ENCODE results near the gene GPI. TPM values are rescaled to one million over a fixed set of nuclear protein-coding genes. Genes with fewer than 3 reads are reported as not detected.

GPI gene
- total and polyA plus RNA-seq, 2 of the 13 experiments (the other 11 are each of a cell fraction or from before 2014, with no cell fraction given) = 147 to 167 TPM

DNA sequence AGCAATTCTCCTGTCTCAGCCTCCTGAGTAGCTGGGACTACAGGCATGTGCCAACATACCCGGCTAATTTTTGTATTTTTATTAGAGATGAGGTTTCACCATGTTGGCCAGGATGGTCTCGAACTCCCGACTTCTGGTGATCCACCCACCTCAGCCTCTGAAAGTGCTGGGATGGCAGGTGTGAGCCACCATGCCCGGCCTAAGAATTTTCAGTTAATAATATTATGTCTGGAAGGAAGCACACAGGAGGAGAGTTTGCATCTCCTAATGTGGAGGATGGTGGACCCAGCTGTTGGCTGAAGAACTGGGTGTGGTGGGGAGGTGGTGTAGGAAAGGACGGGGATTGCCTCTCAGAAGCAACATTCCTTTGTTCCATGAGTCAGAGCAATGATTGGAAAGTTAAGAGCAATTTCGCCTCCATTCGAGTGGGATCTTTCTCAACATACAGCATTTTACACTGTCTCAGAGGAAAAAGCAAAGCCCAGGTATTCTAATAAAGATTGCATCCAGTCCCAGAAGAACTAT, 51.1 kb downstream of the GPI start:
- TF ChIP-seq ZNF652 (CRISPR knock-in tag; IDR thresholded peaks at IDR 0.05; ENCODE audit: borderline replicate concordance, low read depth) (no peak), RAD51 (IDR thresholded peaks at IDR 0.05; ENCODE audit: borderline replicate concordance) (no peak), SIN3A (IDR thresholded peaks at IDR 0.05; ENCODE audit: borderline replicate concordance, low read depth, low read length) (no peak), CHD2 (IDR thresholded peaks at IDR 0.05; ENCODE audit: low read depth, low read length) (no peak), ZSCAN31 (CRISPR knock-in tag; IDR thresholded peaks at IDR 0.05; ENCODE audit: low read depth) (no peak)
- TF ChIP-seq, protein P1, sequence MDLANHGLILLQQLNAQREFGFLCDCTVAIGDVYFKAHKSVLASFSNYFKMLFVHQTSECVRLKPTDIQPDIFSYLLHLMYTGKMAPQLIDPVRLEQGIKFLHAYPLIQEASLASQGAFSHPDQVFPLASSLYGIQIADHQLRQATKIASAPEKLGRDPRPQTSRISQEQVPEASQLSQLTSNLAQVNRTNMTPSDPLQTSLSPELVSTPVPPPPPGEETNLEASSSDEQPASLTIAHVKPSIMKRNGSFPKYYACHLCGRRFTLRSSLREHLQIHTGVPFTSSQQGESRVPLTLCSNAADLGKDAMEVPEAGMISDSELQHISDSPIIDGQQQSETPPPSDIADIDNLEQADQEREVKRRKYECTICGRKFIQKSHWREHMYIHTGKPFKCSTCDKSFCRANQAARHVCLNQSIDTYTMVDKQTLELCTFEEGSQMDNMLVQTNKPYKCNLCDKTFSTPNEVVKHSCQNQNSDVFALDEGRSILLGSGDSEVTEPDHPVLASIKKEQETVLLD (CRISPR knock-in tag; IDR thresholded peaks at IDR 0.05; ENCODE audit: low read depth) = no peak
- FAIRE-seq (no peak), ATAC-seq (no peak), DNase-seq (ENCODE audit: low spot score) (no peak)
- 98% methylated on average over 7 of the region's 7 CpGs for WGBS (ENCODE audit: low lambda C conversion rate)
- no TSS peak for BruUV-seq (replicated peaks)
- Histone ChIP-seq H2AFZ (ENCODE audit: low read length) (no peak overlapping the region), H3K27ac (ENCODE audit: extremely low read length, insufficient read depth, low read length) (no peak overlapping the region), H3K4me3 (replicated peaks in 1 of 3; ENCODE audit: insufficient read depth in 1 of 3, low read depth in 2 of 3, low read length in 3 of 3) (no peak overlapping the region), H3K27me3 (ENCODE audit: control insufficient read depth in 1 of 2, insufficient read depth in 2 of 2, low read length in 2 of 2) (no peaks in the 10 kb centered on the region), H3K4me1 (ENCODE audit: insufficient read depth, low read length) (no peaks in the 10 kb centered on the region), H3K9me3 (ENCODE audit: low read length) (no peaks in the 10 kb centered on the region), H3K36me3 (replicated peaks in 1 of 2; ENCODE audit: control insufficient read depth in 1 of 2, insufficient read depth in 2 of 2, low read length in 2 of 2) (peaks cover 5 to 42% of the 10 kb centered on the region in 2 experiments), H3K9ac (ENCODE audit: insufficient read depth, low read depth, low read length) (no peak overlapping the region), H3K79me2 (ENCODE audit: insufficient read depth, low read length) (no peaks in the 10 kb centered on the region), H3K4me2 (ENCODE audit: low read depth, low read length) (no peak overlapping the region), H4K20me1 (ENCODE audit: insufficient read depth, low read length) (peaks cover 4% of the 10 kb centered on the region; the same call in 1 of the 2 replicates)
- ChIA-PET CTCF (ENCODE audit: low intra/inter-chr PET ratio, low total read pairs) (no interaction called here), POLR2A (no interaction called here)
- in situ Hi-C loops (cut with HindIII; ENCODE audit: extremely low pct_ligation_motif_present, low pct_unique_long_range_greater_than_20kb) (no loop called here), intact Hi-C loops (cut with micrococcal nuclease; ENCODE audit: unreplicated experiment) (no loop called here)

DNA sequence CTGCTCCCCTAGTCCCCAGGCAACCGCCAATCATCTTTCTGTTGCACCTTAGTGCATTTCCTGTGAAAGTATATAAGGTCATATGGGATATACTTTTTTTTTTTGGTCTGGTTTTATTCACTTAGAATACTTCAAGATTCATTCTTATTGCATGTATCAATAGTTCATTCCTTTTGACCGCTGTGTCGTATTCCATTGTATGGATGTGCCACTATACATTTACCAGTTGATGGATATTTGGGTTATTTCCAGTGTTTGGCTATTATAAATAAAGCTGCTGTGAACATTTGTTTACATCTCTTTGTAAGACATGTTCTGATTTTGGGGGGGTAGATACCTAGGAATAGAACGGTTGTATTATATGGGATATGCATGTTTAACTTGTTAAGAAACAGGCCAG, 53.3 kb downstream of the GPI start:
- in situ Hi-C loops (cut with HindIII; ENCODE audit: extremely low pct_ligation_motif_present, low pct_unique_long_range_greater_than_20kb) = no loop called here
- ATAC-seq = no peak

More for the DNA sequence above, 53.3 kb downstream of the GPI start:
- H4K20me1 ChIP-seq (ENCODE audit: insufficient read depth, low read length) = peaks cover 4% of the 10 kb centered on the region; the same call in 1 of the 2 replicates
- no peak overlapping the region for H2AFZ ChIP-seq (ENCODE audit: low read length)
- no peak for FAIRE-seq
- no peak overlapping the region for H3K27ac ChIP-seq (ENCODE audit: extremely low read length, insufficient read depth, low read length)
- TF ChIP-seq, protein P2, sequence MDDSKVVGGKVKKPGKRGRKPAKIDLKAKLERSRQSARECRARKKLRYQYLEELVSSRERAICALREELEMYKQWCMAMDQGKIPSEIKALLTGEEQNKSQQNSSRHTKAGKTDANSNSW (CRISPR knock-in tag; IDR thresholded peaks at IDR 0.05; ENCODE audit: borderline replicate concordance) = no peak
- TF ChIP-seq ZNF773 (CRISPR knock-in tag; IDR thresholded peaks at IDR 0.05; ENCODE audit: borderline replicate concordance) = no peak
- no peak for TF ChIP-seq GABPA (IDR thresholded peaks at IDR 0.05; ENCODE audit: low read depth, low read length)
- no peak for TF ChIP-seq GABPA (CRISPR knock-in tag; IDR thresholded peaks at IDR 0.05; ENCODE audit: low read depth)
- TF ChIP-seq ZSCAN31 (CRISPR knock-in tag; IDR thresholded peaks at IDR 0.05; ENCODE audit: low read depth) = no peak
- TF ChIP-seq CC2D1A (CRISPR knock-in tag; IDR thresholded peaks at IDR 0.05) = no peak
- TF ChIP-seq, protein P3, sequence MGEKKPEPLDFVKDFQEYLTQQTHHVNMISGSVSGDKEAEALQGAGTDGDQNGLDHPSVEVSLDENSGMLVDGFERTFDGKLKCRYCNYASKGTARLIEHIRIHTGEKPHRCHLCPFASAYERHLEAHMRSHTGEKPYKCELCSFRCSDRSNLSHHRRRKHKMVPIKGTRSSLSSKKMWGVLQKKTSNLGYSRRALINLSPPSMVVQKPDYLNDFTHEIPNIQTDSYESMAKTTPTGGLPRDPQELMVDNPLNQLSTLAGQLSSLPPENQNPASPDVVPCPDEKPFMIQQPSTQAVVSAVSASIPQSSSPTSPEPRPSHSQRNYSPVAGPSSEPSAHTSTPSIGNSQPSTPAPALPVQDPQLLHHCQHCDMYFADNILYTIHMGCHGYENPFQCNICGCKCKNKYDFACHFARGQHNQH (CRISPR knock-in tag; IDR thresholded peaks at IDR 0.05) = no peak
- TF ChIP-seq ISX (CRISPR knock-in tag; conservative IDR thresholded peaks at IDR 0.05) = no peak
- no peak for TF ChIP-seq KMT2A (CRISPR knock-in tag; IDR thresholded peaks at IDR 0.05)
- no peak for TF ChIP-seq SOX13 (IDR thresholded peaks at IDR 0.05)
- TF ChIP-seq SOX13 (CRISPR knock-in tag; conservative IDR thresholded peaks at IDR 0.05 in 1 of 2, IDR thresholded peaks at IDR 0.05 in 1 of 2) = no peak
- no peak for TF ChIP-seq DNMT1 (CRISPR knock-in tag; IDR thresholded peaks at IDR 0.05)
- no peak for DNase-seq (ENCODE audit: low spot score)
- H3K4me3 ChIP-seq (replicated peaks in 1 of 3; ENCODE audit: insufficient read depth in 1 of 3, low read depth in 2 of 3, low read length in 3 of 3) = no peak overlapping the region
- no peaks in the 10 kb centered on the region for H3K9me3 ChIP-seq (ENCODE audit: low read length)
- H3K4me2 ChIP-seq (ENCODE audit: low read depth, low read length) = no peak overlapping the region
- intact Hi-C loops (cut with micrococcal nuclease; ENCODE audit: unreplicated experiment) = no loop called here
- CTCF ChIA-PET (ENCODE audit: low intra/inter-chr PET ratio, low total read pairs) = no interaction called here
- POLR2A ChIA-PET = no interaction called here
- H3K79me2 ChIP-seq (ENCODE audit: insufficient read depth, low read length) = no peaks in the 10 kb centered on the region
- no peaks in the 10 kb centered on the region for H3K27me3 ChIP-seq (ENCODE audit: control insufficient read depth in 1 of 2, insufficient read depth in 2 of 2, low read length in 2 of 2)
- BruUV-seq (replicated peaks) = no TSS peak
- H3K9ac ChIP-seq (ENCODE audit: insufficient read depth, low read depth, low read length) = no peak overlapping the region
- peaks cover 8 to 49% of the 10 kb centered on the region in 2 experiments for H3K36me3 ChIP-seq (replicated peaks in 1 of 2; ENCODE audit: control insufficient read depth in 1 of 2, insufficient read depth in 2 of 2, low read length in 2 of 2)
- 96% methylated on average over 4 of the region's 4 CpGs for WGBS (ENCODE audit: low lambda C conversion rate)
- H3K4me1 ChIP-seq (ENCODE audit: insufficient read depth, low read length) = no peaks in the 10 kb centered on the region
